Measurements from ENCODE around the gene KMT2C. TPM values are rescaled to one million over a fixed set of nuclear protein-coding genes. Genes with fewer than 3 reads are reported as not detected.
"Not testable (repeated sequence)": the region's sequence is repeated elsewhere in the genome, so short reads cannot be mapped to it uniquely, and the experiment has no call there.

KMT2C gene
- total RNA-seq, 3 donors from 2014 or later (not counting 1 experiment from before 2014, with no cell fraction given) = 159 to 177 (median 167) TPM

DNA sequence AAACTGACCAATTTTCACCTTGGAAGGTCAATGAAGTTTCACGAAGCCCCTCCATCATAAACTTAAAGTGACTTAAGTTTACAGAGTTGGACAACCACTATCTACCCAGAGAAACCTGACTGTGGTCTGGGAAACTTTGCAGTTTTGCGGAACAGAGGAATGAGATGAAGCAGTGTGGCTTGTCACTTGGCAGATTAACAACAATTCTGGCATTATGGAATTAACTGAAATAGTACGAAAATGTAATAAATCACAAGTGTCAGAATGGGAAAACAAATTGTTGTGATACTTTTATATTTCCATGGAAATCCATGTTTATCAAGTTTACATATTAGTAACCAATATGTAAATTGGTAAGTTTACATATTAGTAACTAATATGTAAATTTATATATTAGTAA, 4.9 kb downstream of the KMT2C start:
- Histone ChIP-seq H3K4me1 (ENCODE audit: control insufficient read depth, insufficient read depth, low read length) (peaks cover 8% of the 10 kb centered on the region), H3K9me3 (ENCODE audit: control insufficient read depth, insufficient read depth, low read length) (no peaks in the 10 kb centered on the region), H3K4me3 (ENCODE audit: low read length) (no peak overlapping the region), H3K27ac (ENCODE audit: low read length) (no peak overlapping the region), H3K27me3 (ENCODE audit: control insufficient read depth, insufficient read depth, low read length) (no peaks in the 10 kb centered on the region), H3K36me3 (ENCODE audit: control insufficient read depth, insufficient read depth, low read length) (no peaks in the 10 kb centered on the region)
- no peaks in the 10 kb centered on the region for H3K36me3 Mint-ChIP-seq
- TF ChIP-seq, protein P1, sequence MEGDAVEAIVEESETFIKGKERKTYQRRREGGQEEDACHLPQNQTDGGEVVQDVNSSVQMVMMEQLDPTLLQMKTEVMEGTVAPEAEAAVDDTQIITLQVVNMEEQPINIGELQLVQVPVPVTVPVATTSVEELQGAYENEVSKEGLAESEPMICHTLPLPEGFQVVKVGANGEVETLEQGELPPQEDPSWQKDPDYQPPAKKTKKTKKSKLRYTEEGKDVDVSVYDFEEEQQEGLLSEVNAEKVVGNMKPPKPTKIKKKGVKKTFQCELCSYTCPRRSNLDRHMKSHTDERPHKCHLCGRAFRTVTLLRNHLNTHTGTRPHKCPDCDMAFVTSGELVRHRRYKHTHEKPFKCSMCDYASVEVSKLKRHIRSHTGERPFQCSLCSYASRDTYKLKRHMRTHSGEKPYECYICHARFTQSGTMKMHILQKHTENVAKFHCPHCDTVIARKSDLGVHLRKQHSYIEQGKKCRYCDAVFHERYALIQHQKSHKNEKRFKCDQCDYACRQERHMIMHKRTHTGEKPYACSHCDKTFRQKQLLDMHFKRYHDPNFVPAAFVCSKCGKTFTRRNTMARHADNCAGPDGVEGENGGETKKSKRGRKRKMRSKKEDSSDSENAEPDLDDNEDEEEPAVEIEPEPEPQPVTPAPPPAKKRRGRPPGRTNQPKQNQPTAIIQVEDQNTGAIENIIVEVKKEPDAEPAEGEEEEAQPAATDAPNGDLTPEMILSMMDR (IDR thresholded peaks at IDR 0.05) = no peak
- 93% methylated on average over 2 of the region's 3 CpGs for WGBS (ENCODE audit: insufficient coverage)
- peak overlapping the region; percentile 6 for H3K4me3 Mint-ChIP-seq
- H3K9me3 Mint-ChIP-seq = no peaks in the 10 kb centered on the region
- peak overlapping the region in 1 of 2 donors; percentile 38 for H3K27ac Mint-ChIP-seq
- intact Hi-C loops (cut with micrococcal nuclease) = no loop called here
- no peak for ATAC-seq
- H3K27me3 Mint-ChIP-seq (ENCODE audit: low read depth in 2 of 2) = no peaks in the 10 kb centered on the region
- peaks cover 52 to 54% of the 10 kb centered on the region in 2 donors for H3K4me1 Mint-ChIP-seq
- no peak for DNase-seq

DNA sequence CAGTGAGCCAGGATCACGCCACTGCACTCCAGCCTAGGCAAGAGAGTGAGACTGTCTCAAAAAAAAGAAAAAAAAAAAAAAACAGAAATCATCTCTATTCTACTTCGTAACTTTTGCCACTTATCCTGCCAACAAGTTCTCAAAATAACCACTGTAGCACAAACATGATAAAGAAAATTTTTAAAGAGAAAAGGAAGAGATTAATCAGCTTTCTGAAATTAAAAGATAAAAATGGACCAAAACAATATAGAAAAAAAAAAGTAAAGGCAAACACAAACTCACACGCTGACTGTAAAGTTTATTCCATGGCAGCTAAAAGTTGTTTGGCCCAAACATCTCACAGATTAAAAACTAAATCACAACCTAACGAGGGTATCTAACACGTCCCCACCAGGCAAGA, 5.7 kb downstream of the KMT2C start:
- H3K9me3 Mint-ChIP-seq; H3K4me3 ChIP-seq (ENCODE audit: low read length); H3K4me3 Mint-ChIP-seq; H3K36me3 Mint-ChIP-seq; H3K9me3 ChIP-seq (ENCODE audit: control insufficient read depth, insufficient read depth, low read length); ATAC-seq; DNase-seq; H3K36me3 ChIP-seq (ENCODE audit: control insufficient read depth, insufficient read depth, low read length); intact Hi-C loops (cut with micrococcal nuclease); H3K27me3 ChIP-seq (ENCODE audit: control insufficient read depth, insufficient read depth, low read length); H3K27ac ChIP-seq (ENCODE audit: low read length); H3K27me3 Mint-ChIP-seq (ENCODE audit: low read depth in 2 of 2): not testable (repeated sequence)
- Mint-ChIP-seq H3K27ac (peak overlapping the region in 1 of 2 donors; percentile 38), H3K4me1 (peaks cover 60% of the 10 kb centered on the region in 2 donors)
- 100% methylated on average over 1 of the region's 5 CpGs for WGBS (ENCODE audit: insufficient coverage)
- H3K4me1 ChIP-seq (ENCODE audit: control insufficient read depth, insufficient read depth, low read length) = peaks cover 12% of the 10 kb centered on the region

DNA sequence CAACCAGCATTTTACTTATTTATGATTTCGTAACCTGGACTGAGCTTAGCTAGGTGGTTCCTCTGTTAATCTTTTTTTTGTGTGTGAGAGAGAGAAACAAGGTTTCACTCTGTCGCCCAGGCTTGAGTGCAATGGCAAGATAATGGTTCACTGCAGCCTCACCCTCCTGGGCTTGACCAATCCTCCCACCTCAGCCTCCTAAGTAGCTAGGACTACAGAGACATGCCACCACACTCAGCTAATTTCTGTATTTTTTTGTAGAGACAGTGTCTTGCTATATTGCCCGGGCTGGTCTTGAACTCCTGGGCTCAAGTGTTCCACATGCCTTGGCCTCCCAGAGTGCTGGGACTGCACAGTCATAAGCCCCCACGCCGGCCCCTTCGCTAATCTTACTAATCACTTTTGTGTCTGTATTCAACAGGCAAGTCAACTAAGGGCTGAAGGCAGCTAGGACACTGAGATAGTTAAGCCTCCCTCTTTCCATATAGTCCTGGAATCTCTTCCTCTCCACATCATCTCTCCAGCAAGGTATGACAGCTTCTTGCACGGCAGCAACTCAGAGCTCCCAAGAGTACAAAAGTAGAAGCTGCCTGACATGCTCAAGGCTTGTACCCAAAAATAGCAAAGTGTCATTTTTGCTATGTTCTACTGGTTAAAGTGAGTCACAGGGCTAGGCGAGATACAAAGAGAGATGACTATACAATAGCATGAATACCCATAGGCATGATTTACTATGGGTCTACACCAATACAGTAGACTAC, 11.3 kb downstream of the KMT2C start:
- H3K27ac ChIP-seq (ENCODE audit: low read length) = no peak overlapping the region
- TF ChIP-seq, protein P1 (IDR thresholded peaks at IDR 0.05) = no peak
- DNase-seq (no peak), ATAC-seq (peak in 2 of 3 donors; percentile 32 to 66)
- peaks cover 10% of the 10 kb centered on the region for H3K4me1 ChIP-seq (ENCODE audit: control insufficient read depth, insufficient read depth, low read length)
- H3K27me3 ChIP-seq (ENCODE audit: control insufficient read depth, insufficient read depth, low read length) = no peaks in the 10 kb centered on the region
- H3K4me3 ChIP-seq (ENCODE audit: low read length) = no peak overlapping the region
- Mint-ChIP-seq H3K4me3 (no peak overlapping the region), H3K4me1 (peaks cover 65 to 75% of the 10 kb centered on the region in 2 donors), H3K27ac (peak overlapping the region in 1 of 2 donors; percentile 27), H3K27me3 (ENCODE audit: low read depth in 2 of 2) (no peaks in the 10 kb centered on the region), H3K9me3 (peaks cover 0 to 4% of the 10 kb centered on the region in 2 donors), H3K36me3 (no peaks in the 10 kb centered on the region)
- 95% methylated on average over 7 of the region's 8 CpGs for WGBS (ENCODE audit: insufficient coverage)
- H3K36me3 ChIP-seq (ENCODE audit: control insufficient read depth, insufficient read depth, low read length) = no peaks in the 10 kb centered on the region
- intact Hi-C loops (cut with micrococcal nuclease) = no loop called here
- H3K9me3 ChIP-seq (ENCODE audit: control insufficient read depth, insufficient read depth, low read length) = peaks cover 9% of the 10 kb centered on the region

DNA sequence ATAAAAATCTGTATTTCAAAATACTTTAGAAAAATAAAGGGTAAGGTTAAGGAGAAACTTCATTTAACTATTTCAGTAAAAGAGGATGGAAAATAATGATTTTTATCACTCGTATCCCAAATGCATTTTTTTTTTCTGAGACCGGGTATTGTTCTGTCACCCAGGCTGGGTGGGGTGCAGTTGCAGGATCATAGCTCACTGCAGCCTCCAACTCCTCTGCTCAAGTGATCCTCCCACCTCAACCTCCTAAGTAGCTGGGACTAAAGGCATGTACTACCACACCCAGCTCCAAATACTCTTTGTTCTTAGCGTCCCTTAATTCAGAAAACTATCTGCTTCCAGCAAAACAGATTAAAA, 11.8 kb downstream of the KMT2C start:
- Mint-ChIP-seq H3K27me3 (ENCODE audit: low read depth in 2 of 2) (no peaks in the 10 kb centered on the region), H3K4me1 (peaks cover 66 to 74% of the 10 kb centered on the region in 2 donors), H3K36me3 (no peaks in the 10 kb centered on the region), H3K9me3 (peaks cover 0 to 4% of the 10 kb centered on the region in 2 donors), H3K27ac (no peak overlapping the region), H3K4me3 (no peak overlapping the region)
- Histone ChIP-seq H3K9me3 (ENCODE audit: control insufficient read depth, insufficient read depth, low read length) (peaks cover 9% of the 10 kb centered on the region), H3K4me1 (ENCODE audit: control insufficient read depth, insufficient read depth, low read length) (peaks cover 10% of the 10 kb centered on the region), H3K27ac (ENCODE audit: low read length) (no peak overlapping the region), H3K4me3 (ENCODE audit: low read length) (no peak overlapping the region), H3K27me3 (ENCODE audit: control insufficient read depth, insufficient read depth, low read length) (no peaks in the 10 kb centered on the region), H3K36me3 (ENCODE audit: control insufficient read depth, insufficient read depth, low read length) (no peaks in the 10 kb centered on the region)
- TF ChIP-seq, protein P1 (IDR thresholded peaks at IDR 0.05) = no peak
- DNase-seq (no peak), ATAC-seq (no peak)
- 100% methylated on average over 3 of the region's 3 CpGs for WGBS (ENCODE audit: insufficient coverage)
- intact Hi-C loops (cut with micrococcal nuclease) = no loop called here

DNA sequence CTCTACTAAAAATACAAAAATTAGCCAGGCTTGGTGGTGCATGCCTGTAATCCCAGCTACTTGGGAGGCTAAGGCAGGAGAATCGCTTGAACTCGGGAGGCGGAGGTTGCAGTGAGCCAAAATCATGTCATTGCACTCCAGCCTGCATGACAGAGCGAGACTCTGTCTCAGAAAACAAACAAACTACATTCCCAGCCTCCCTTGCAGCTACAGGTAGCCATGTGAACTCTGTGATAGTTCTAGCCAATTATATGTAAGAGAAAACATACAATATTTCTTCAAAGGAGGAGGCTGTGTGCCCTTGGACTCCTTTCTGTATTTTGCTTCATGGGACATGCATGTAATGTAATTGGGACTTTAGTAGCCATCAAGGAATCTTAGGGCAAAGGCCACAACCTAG, 12.6 kb downstream of the KMT2C start:
- H3K9me3 Mint-ChIP-seq; H3K4me3 ChIP-seq (ENCODE audit: low read length); H3K36me3 Mint-ChIP-seq; H3K27ac ChIP-seq (ENCODE audit: low read length); H3K4me3 Mint-ChIP-seq; H3K27me3 Mint-ChIP-seq (ENCODE audit: low read depth in 2 of 2); intact Hi-C loops (cut with micrococcal nuclease); H3K27me3 ChIP-seq (ENCODE audit: control insufficient read depth, insufficient read depth, low read length); ATAC-seq; H3K9me3 ChIP-seq (ENCODE audit: control insufficient read depth, insufficient read depth, low read length); H3K27ac Mint-ChIP-seq; DNase-seq; H3K36me3 ChIP-seq (ENCODE audit: control insufficient read depth, insufficient read depth, low read length): not testable (repeated sequence)
- peaks cover 63 to 75% of the 10 kb centered on the region in 2 donors for H3K4me1 Mint-ChIP-seq
- WGBS (ENCODE audit: insufficient coverage) = 100% methylated on average over 4 of the region's 4 CpGs
- peaks cover 14% of the 10 kb centered on the region for H3K4me1 ChIP-seq (ENCODE audit: control insufficient read depth, insufficient read depth, low read length)

DNA sequence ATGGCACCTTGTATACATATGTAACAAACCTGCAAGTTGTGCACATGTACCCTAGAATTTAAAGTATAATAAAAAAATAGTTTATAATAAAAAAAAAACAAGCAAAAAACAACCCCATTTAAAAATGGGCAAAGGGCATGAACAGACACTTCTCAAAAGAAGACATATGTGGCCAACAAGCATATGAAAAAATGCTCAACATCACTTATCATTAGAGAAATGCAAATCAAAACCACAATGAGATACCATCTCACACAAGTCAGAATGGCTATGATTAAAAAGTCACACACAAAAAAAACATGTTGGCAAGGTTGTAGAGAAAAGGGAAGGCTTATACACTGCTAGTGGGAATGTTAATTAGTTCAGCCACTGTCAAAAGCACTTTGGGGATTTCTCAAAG, 14.9 kb downstream of the KMT2C start:
- not testable (repeated sequence) for H3K9me3 Mint-ChIP-seq; H3K27ac Mint-ChIP-seq; H3K36me3 ChIP-seq (ENCODE audit: control insufficient read depth, insufficient read depth, low read length)

More for the DNA sequence above, 14.9 kb downstream of the KMT2C start:
- ATAC-seq; H3K27ac ChIP-seq (ENCODE audit: low read length); H3K27me3 ChIP-seq (ENCODE audit: control insufficient read depth, insufficient read depth, low read length); DNase-seq; intact Hi-C loops (cut with micrococcal nuclease); H3K27me3 Mint-ChIP-seq (ENCODE audit: low read depth in 2 of 2); H3K9me3 ChIP-seq (ENCODE audit: control insufficient read depth, insufficient read depth, low read length); H3K36me3 Mint-ChIP-seq; H3K4me3 Mint-ChIP-seq; H3K4me3 ChIP-seq (ENCODE audit: low read length): not testable (repeated sequence)
- H3K4me1 Mint-ChIP-seq = peaks cover 48 to 68% of the 10 kb centered on the region in 2 donors
- peaks cover 14% of the 10 kb centered on the region for H3K4me1 ChIP-seq (ENCODE audit: control insufficient read depth, insufficient read depth, low read length)

Measured in natural killer cell (primary cell).